GM19468 (cell line): ENCODE data around the gene ZNF831.

Source experiments
- ATAC-seq: cut with Tn5 transposase; IDR thresholded peaks from one replicate; pipeline ENCODE4 v1.9.1; 2021; ENCODE audit warnings: mild to moderate bottlenecking, moderate library complexity, moderate number of reproducible peaks; ENCODE audit not compliant: unreplicated experiment; ENCODE audit errors: extremely low read depth

The ZNF831 gene

DNA sequence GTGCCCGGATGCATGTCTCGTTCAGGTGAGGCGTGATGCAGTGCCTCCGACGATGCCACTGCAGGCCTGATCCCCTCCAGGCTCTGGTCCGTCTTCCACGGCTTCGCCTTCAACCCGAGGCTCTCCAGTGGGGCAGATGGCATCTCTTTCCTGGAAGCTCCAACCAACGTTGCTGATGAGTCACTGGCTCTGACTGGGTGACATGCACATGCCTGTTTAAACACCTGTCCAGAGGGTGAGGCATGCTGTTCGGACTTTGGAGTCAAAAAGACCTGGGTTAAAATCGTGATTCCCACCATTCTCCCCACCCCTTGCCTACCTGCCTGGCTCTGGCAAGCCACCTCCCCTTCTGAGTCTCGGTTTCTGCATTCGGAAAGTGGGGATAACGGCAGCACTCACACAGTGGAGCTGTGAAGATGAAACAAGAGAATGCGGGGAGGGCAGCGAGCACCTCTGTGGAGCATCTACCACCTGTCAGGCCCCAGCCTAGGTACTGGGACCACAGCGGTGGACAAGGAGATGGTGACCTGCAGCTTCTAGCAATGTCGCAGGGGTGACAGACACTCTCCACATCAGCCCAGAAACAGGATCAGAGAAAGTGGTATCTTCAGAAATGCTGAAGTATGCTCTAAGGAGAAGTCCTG lies 128.2 kb downstream of the ZNF831 start:
- no peak for ATAC-seq

DNA sequence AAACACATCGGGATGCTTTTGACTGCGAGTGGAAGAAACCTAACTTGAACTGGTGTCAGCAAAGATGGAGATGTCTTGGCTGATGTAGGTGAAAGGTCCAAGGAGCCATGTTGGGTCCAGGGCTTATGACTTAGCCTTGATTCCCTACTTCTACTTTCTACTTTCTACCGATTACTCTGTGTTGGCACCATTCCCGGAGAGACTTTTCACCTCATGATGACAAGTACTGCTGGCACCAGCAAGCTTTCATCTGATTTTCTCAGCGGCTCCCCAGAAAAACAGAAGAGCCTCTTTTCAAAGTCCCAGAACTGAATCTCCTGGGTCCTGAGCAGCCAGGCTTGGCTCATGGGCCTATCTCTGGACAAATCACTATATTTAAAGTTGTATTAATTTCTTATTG lies 131.9 kb downstream of the ZNF831 start:
- no peak for ATAC-seq

DNA sequence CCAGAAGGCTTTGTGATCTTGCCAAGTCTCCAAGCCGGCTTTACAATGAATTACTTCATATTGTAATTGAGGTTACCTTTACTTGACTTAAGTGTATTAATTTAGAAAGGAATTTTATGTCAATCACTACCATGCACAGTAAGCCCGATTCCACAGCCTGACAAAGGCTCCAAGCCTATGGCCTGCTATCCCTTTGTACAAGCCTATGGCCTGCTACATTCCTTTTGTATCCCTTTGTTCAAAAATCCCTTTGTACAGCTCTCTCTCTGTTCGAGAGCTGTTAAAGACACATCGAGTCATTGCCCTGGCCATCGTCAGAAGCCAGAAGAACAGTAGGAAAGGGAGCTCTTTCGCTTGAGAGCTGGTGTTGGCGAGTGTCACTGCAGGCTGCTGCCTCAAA lies 134.1 kb downstream of the ZNF831 start:
- no peak for ATAC-seq

DNA sequence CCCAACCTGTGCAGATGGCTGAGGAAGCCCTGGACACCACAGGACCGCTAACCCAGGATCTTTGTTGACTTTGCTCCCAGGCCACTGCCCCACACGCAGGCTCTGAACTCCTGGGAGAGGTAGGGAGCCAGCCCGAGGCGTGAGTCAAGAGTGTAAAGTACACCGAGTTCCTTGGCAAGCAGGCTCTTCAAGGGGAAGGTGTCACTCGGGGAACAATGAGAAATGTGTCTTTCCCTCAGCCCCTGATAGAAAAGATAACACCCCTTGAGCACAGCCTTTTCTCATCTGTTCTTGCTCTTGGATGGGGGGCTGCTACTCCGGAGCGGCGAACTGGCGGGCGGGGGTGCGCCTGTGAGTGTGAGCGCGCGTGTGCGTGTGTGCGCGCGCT lies 136.3 kb downstream of the ZNF831 start:
- no peak for ATAC-seq

DNA sequence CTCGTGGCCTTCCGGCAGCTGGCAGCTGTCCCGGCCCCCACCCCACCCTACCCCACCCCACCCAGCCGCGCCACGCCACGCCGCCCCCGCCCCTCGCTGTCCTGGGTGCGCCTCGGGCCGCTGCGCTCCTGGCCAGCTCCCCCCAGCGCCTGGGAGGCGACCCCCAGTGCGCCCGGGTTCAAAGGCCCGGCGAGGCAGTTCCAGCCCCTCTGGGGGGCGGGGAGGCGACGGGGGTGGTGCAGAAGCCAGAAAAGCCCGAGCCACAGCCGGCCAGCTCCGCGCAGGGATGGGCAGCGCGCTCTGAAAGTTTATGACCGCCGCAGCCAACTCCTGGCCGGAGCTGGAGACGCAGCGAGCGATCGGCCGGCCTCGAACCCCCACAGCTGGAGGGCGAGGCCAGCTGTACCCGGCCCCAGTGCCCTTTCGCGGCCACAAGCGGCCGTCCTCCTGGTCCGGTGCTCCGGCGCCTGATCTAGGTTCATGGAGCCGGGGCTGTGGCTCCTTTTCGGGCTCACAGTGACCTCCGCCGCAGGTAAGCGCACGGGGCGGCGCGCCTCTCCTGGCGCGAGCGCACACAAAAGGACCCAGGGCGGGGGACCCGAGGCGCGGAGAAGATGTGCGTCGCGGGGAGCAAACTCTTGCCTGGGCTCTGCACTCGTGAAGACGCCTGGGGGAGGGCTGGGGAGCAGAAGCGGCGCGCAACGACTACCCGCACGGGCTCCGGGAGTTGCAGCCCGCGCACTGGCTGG lies 136.9 kb downstream of the ZNF831 start, which contains the start of gene EDN3:
EDN3 (plus strand) TSS at position 279 of the 749 bp plus-strand sequence; CDS start at position 481, 202 bp downstream.
- ATAC-seq = no peak

DNA sequence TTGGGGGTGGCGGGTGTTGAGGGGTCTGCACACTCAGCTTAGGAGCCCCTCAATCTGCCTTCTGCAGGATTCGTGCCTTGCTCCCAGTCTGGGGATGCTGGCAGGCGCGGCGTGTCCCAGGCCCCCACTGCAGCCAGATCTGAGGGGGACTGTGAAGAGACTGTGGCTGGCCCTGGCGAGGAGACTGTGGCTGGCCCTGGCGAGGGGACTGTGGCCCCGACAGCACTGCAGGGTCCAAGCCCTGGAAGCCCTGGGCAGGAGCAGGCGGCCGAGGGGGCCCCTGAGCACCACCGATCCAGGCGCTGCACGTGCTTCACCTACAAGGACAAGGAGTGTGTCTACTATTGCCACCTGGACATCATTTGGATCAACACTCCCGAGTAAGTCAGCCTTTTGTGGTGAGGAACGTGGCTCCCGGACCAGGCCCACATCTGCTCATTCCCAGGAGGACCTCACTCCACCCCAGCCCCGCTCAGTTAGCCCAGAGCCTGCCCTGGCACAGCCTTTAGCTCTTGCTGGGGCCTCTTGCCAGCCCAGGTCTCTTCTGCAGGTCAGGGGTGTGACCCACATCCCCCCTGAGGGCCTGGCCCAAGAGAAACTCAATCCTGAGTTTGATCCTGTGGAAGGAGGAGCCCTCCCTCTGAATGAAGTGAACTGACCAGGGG lies 137.9 kb downstream of the ZNF831 start:
- ATAC-seq = no peak

DNA sequence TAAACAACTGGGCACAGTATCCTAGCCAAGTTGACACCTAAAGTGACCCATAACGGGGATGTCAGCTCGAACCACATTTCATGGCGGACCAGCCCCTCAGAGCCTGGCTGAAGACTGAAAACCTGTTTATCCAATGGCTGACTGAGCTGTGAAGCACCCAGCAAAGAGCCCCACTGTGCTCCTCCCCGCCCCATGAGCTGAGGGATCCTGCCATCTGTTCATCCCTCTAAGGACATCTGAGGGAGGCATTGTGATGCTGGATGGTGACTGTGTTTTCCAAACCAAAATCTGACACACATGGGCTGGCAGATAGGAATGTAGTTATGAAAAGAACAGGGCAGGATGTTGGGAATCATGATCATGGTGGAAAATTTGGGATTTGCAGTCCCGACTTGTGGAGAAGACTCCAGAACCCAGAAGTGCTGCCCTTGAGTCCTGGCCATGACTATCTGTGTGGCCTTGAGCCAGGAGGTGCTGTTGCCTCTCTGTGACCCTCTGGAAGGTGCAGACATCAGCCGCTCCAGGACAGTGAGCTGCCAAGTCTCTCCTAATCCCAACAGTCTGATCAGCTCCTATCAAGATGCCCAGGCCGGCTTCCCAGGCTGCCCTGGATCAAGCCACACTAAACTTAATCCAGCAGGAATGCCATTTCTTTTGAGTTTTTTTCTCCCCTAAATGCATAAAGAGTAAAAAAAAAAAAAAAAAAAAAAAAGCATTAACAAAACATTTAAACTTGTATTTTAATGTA lies 142.5 kb downstream of the ZNF831 start:
- no peak for ATAC-seq

DNA sequence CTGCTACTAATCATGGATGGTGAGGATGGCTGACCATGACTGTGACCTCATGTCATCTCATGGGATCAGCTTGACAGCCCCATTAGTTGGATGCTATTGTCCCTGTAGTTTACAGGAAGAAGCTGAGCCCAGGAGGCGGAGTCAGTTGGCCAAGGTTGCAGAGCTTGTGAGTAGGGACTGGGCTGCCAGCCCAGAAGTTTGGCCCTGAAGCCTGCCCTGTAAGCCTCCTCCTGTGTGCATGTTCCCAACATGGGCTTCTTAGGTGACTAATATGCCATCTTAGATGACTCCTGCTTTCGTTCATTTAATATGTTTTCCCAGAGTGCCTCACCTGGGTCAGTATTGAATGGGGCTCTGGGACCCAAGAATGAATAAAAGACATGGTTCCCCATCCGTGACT lies 143.6 kb downstream of the ZNF831 start:
- no peak for ATAC-seq
